ENCODE measurements around the gene POLR2J3.
"Not testable (repeated sequence)": the region's sequence is repeated elsewhere in the genome, so short reads cannot be mapped to it uniquely, and the experiment has no call there.

DNA sequence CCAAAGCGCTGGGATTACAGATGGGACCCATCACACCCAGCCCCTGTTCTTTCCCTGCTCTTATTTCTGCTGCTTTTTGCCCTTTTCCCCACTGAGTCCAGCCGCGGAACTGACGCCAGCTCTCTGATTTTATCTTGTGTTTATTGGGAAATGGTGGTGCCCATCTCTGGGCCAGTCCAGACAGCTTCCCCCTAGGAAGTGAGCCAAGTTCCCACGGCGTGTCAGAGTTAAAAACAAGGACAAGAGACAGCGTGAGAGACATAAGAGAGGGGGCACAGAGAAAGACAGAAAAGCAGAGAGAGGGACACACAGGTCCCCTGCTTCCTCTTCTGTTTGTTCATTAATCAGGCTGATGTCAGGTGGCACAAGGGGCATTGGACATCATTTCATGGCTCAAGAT, 40.8 kb downstream of the POLR2J3 start:
- TF ChIP-seq, protein P1, sequence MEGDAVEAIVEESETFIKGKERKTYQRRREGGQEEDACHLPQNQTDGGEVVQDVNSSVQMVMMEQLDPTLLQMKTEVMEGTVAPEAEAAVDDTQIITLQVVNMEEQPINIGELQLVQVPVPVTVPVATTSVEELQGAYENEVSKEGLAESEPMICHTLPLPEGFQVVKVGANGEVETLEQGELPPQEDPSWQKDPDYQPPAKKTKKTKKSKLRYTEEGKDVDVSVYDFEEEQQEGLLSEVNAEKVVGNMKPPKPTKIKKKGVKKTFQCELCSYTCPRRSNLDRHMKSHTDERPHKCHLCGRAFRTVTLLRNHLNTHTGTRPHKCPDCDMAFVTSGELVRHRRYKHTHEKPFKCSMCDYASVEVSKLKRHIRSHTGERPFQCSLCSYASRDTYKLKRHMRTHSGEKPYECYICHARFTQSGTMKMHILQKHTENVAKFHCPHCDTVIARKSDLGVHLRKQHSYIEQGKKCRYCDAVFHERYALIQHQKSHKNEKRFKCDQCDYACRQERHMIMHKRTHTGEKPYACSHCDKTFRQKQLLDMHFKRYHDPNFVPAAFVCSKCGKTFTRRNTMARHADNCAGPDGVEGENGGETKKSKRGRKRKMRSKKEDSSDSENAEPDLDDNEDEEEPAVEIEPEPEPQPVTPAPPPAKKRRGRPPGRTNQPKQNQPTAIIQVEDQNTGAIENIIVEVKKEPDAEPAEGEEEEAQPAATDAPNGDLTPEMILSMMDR (IDR thresholded peaks at IDR 0.05; ENCODE audit: extremely low read depth in 1 of 2, insufficient read depth in 1 of 2, low read depth in 1 of 2, low read length in 2 of 2): not testable (repeated sequence)
- not testable (repeated sequence) for TF ChIP-seq POLR2AphosphoS5 (IDR thresholded peaks at IDR 0.05; ENCODE audit: insufficient read depth, low read depth, low read length); EZH2 (IDR thresholded peaks at IDR 0.05; ENCODE audit: borderline replicate concordance, low read depth, low read length, severe bottlenecking); JUN (IDR thresholded peaks at IDR 0.05; ENCODE audit: borderline replicate concordance, insufficient read depth, insufficient read length, low read depth); POLR2A (IDR thresholded peaks at IDR 0.05; ENCODE audit: low read depth, low read length); MYC (IDR thresholded peaks at IDR 0.05; ENCODE audit: low read depth, low read length); GATA2 (IDR thresholded peaks at IDR 0.05; ENCODE audit: insufficient read depth, insufficient read length, low read depth, low read length); FOS (IDR thresholded peaks at IDR 0.05; ENCODE audit: borderline replicate concordance, insufficient read depth, low read length)
- TF ChIP-seq, protein P2, sequence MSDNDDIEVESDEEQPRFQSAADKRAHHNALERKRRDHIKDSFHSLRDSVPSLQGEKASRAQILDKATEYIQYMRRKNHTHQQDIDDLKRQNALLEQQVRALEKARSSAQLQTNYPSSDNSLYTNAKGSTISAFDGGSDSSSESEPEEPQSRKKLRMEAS (IDR thresholded peaks at IDR 0.05; ENCODE audit: insufficient read depth, insufficient read length): not testable (repeated sequence)
